Aortic smooth muscle cell (primary cell): ENCODE measurements around the gene GPRIN3. TPM values are rescaled to one million over a fixed set of nuclear protein-coding genes. Genes with fewer than 3 reads are reported as not detected.

ENCODE experiments used
- total RNA-seq: library from RNA; depleted of rRNA; stranded (reverse); fragments of >200 nt; gene quantifications from 2 replicates; pipeline ENCODE4 v1.2.3, GENCODE V29; 2014

The GPRIN3 gene
- 0.19 and 0.53 TPM in 2 replicates for total RNA-seq

GRCh38 chr4:89307446-89308160, at the start of gene GPRIN3:
Gene GPRIN3, minus strand, starts transcription at chr4:89307800. Its CDS starts 57,690 bp downstream, at chr4:89250110.

Other genes with a start within 250 kb of the GPRIN3 start
- 2.8 and 4.5 TPM in 2 replicates for gene TIGD2, start 196.3 kb downstream of the GPRIN3 start, total RNA-seq